Peyer's patch (tissue), 4 donors: ENCODE results near the gene RFC1. TPM values are rescaled to one million over a fixed set of nuclear protein-coding genes. Genes with fewer than 3 reads are reported as not detected.

Experiments used
- DNase-seq, 3 donors: peaks; one replicate each; pipeline ENCODE4 v3.0.0-alpha.2; 2017 to 2019
- H3K27ac ChIP-seq, 4 donors: fragments of 200-600 bp; sonication (generic); one replicate each; pipeline ENCODE4 v1.5.1; 2016 to 2019
- H3K27me3 ChIP-seq, 2 donors: fragments of 200-600 bp; sonication (generic); one replicate each; pipeline ENCODE4 v1.5.1; 2019
- H3K36me3 ChIP-seq, 3 donors: fragments of 200-600 bp; sonication (generic); one replicate each; pipeline ENCODE4 v1.5.1; 2016 to 2019
- H3K4me1 ChIP-seq, 4 donors: fragments of 200-600 bp; sonication (generic); one replicate each; pipeline ENCODE4 v1.5.1; 2016 to 2019
- H3K4me3 ChIP-seq, 4 donors: fragments of 200-600 bp; sonication (generic); 1 replicate in 3 of 4; 2 replicates in 1 of 4; pipeline ENCODE4 v1.5.1; 2016 to 2019; ENCODE audit warnings: mild to moderate bottlenecking in 1 of 4
- H3K9me3 ChIP-seq, 4 donors: fragments of 200-600 bp; sonication (generic); one replicate each; pipeline ENCODE4 v1.5.1; 2016 to 2019; ENCODE audit warnings: mild to moderate bottlenecking in 1 of 4
- CTCF ChIP-seq, 6 experiments: fragments of 450-650 bp in 4 of 6; fragments of 200-600 bp in 2 of 6; sonication (generic) in 1 of 6; IDR thresholded peaks; one replicate each; pipeline ENCODE4 v1.5.1; 2017 to 2019; ENCODE audit warnings: antibody characterized with exemption in 6 of 6, mild to moderate bottlenecking in 3 of 6, moderate library complexity in 1 of 6
- POLR2A ChIP-seq, 2 donors: fragments of 450-650 bp; IDR thresholded peaks; one replicate each; pipeline ENCODE4 v1.5.1; 2017; ENCODE audit warnings: antibody characterized with exemption in 2 of 2, mild to moderate bottlenecking in 2 of 2, moderate library complexity in 2 of 2
- total RNA-seq, 4 donors: library from RNA; depleted of rRNA; stranded (reverse); fragments of >200 nt; gene quantifications; one replicate each; pipeline ENCODE4 v1.1.0, GENCODE V29; 2016

The RFC1 gene
- total RNA-seq, 4 donors from 2014 or later: 15.0 to 49.5 (median 43.6) TPM

GRCh38 chr4:39326468-39326977 lies 39.6 kb downstream of the RFC1 start:
- peaks cover 0 to 34% (median 0%) of the 10 kb centered on the region in 3 donors for H3K36me3 ChIP-seq
- TF ChIP-seq POLR2A (IDR thresholded peaks at IDR 0.05) (no peak), CTCF (IDR thresholded peaks at IDR 0.05) (no peak)

DNA sequence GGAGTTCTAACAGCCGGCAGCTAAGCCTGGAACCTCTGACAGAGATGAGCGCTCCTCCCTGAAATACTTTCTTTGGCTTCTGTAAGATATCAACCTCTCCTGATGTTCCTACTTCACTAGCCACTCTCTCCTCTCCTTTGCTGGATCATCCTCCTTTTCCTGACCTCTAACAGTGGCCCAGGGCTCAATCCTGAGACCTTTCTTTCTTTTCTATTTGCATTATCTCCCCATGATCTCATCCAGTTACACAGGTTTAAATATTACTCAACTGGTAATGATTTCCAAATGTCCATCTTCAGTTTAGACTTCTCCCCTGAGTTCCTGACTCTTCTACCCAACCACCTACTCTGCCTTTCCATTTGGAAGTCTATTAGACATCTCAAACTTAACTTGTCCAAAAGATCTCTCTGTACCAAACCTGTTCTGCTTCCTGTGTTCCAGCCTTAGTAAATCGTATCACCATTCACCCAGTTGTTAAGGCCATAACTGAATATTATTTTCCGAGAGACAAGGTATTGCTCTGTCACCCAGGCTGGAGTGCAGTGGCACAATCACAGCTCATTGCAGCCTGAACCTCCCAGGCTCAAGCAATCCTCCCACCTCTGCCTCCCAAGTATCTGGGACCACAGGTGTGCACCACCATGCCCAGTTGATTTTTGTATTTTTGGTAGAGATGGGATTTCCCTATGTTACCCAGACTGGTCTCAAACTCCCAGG lies 41.1 kb downstream of the RFC1 start:
- H3K4me1 ChIP-seq: no peaks in the 10 kb centered on the region
- H3K36me3 ChIP-seq: peaks cover 0 to 39% (median 0%) of the 10 kb centered on the region in 3 donors
- H3K27me3 ChIP-seq: no peaks in the 10 kb centered on the region
- no peak overlapping the region for H3K4me3 ChIP-seq
- no peak for DNase-seq
- no peaks in the 10 kb centered on the region for H3K9me3 ChIP-seq
- H3K27ac ChIP-seq: no peak overlapping the region
- TF ChIP-seq CTCF (IDR thresholded peaks at IDR 0.05) (no peak), POLR2A (IDR thresholded peaks at IDR 0.05) (no peak)

More at GRCh38 chr4:39326468-39326977, 39.6 kb downstream of the RFC1 start:
- DNase-seq: no peak
- no peaks in the 10 kb centered on the region for H3K27me3 ChIP-seq
- H3K4me3 ChIP-seq: no peak overlapping the region
- H3K27ac ChIP-seq: no peak overlapping the region
- no peaks in the 10 kb centered on the region for H3K4me1 ChIP-seq
- no peaks in the 10 kb centered on the region for H3K9me3 ChIP-seq

GRCh38 chr4:39324446-39324845 lies 41.7 kb downstream of the RFC1 start:
- no peak for TF ChIP-seq CTCF (IDR thresholded peaks at IDR 0.05)
- TF ChIP-seq POLR2A (IDR thresholded peaks at IDR 0.05): no peak
- Histone ChIP-seq H3K4me3 (no peak overlapping the region), H3K27ac (no peak overlapping the region), H3K27me3 (no peaks in the 10 kb centered on the region), H3K36me3 (peaks cover 0 to 43% (median 0%) of the 10 kb centered on the region in 3 donors), H3K9me3 (no peaks in the 10 kb centered on the region), H3K4me1 (no peaks in the 10 kb centered on the region)
- DNase-seq: no peak

GRCh38 chr4:39323821-39324220 lies 42.3 kb downstream of the RFC1 start:
- Histone ChIP-seq H3K27ac (no peak overlapping the region), H3K27me3 (no peaks in the 10 kb centered on the region), H3K4me3 (no peak overlapping the region), H3K9me3 (no peaks in the 10 kb centered on the region), H3K4me1 (no peaks in the 10 kb centered on the region), H3K36me3 (peaks cover 0 to 48% (median 0%) of the 10 kb centered on the region in 3 donors)
- DNase-seq: no peak
- TF ChIP-seq CTCF (IDR thresholded peaks at IDR 0.05) (no peak), POLR2A (IDR thresholded peaks at IDR 0.05) (no peak)

DNA sequence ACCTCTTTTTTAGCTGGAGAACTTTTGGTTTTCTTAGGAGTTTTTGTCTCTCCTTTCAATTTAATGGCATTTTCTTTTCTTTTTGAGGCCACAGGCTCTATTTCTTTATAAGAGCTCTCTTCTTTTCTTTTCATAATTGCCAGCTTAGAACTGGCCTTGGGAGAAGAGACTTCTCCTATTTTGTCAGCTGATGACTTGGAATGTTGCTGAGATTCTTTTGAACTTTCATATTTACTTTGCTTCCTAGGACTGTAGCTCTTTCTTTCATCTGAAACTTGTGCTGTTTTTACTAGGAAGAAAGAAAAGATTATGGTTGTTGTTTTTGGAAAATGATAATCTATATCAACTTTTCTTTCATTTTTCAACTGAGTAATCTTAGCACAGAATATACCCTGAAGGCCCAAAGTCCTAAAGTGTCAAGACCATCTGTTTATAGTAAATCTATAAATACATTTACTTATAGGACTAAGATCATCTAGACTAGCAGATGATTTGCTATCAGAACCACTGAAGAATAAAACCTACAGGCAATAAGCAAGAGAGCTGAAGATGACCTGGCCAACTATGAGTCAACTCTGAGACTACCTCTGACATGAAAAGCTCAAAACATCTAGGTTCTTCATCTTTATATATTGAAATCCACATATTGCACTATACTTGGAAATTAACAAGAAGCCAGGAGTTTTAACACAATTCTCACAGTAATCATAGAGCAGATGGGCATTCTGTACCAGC lies 45.6 kb downstream of the RFC1 start:
- Histone ChIP-seq H3K4me3 (no peak overlapping the region), H3K27ac (no peak overlapping the region), H3K9me3 (no peaks in the 10 kb centered on the region), H3K36me3 (peaks cover 0 to 50% (median 0%) of the 10 kb centered on the region in 3 donors), H3K27me3 (no peaks in the 10 kb centered on the region), H3K4me1 (no peaks in the 10 kb centered on the region)
- DNase-seq: no peak
- TF ChIP-seq CTCF (IDR thresholded peaks at IDR 0.05) (no peak), POLR2A (IDR thresholded peaks at IDR 0.05) (no peak)
